ENCODE data around the gene THBS2.
"Not testable (repeated sequence)": the region's sequence is repeated elsewhere in the genome, so short reads cannot be mapped to it uniquely, and the experiment has no call there.

Gene THBS2

GRCh38 chr6:169224185-169224695, 29.4 kb downstream of the THBS2 start:
- Histone ChIP-seq H3K9ac (ENCODE audit: low read length) (no peak overlapping the region), H3K27me3 (ENCODE audit: control insufficient read depth, insufficient read depth, low read length) (no peaks in the 10 kb centered on the region), H3K9me3 (ENCODE audit: control insufficient read depth, low read length) (no peaks in the 10 kb centered on the region), H3K4me3 (ENCODE audit: low read length) (no peak overlapping the region), H3K4me1 (ENCODE audit: control insufficient read depth, insufficient read depth, low read length) (no peaks in the 10 kb centered on the region), H3K36me3 (ENCODE audit: control insufficient read depth, insufficient read depth, low read length) (no peaks in the 10 kb centered on the region)

GRCh38 chr6:169223006-169223405, 30.6 kb downstream of the THBS2 start:
- no peak overlapping the region for H3K9ac ChIP-seq (ENCODE audit: low read length)
- H3K4me1 ChIP-seq (ENCODE audit: control insufficient read depth, insufficient read depth, low read length), result no peaks in the 10 kb centered on the region
- H3K36me3 ChIP-seq (ENCODE audit: control insufficient read depth, insufficient read depth, low read length), result no peaks in the 10 kb centered on the region
- no peak overlapping the region for H3K4me3 ChIP-seq (ENCODE audit: low read length)
- no peaks in the 10 kb centered on the region for H3K27me3 ChIP-seq (ENCODE audit: control insufficient read depth, insufficient read depth, low read length)
- no peaks in the 10 kb centered on the region for H3K9me3 ChIP-seq (ENCODE audit: control insufficient read depth, low read length)

DNA sequence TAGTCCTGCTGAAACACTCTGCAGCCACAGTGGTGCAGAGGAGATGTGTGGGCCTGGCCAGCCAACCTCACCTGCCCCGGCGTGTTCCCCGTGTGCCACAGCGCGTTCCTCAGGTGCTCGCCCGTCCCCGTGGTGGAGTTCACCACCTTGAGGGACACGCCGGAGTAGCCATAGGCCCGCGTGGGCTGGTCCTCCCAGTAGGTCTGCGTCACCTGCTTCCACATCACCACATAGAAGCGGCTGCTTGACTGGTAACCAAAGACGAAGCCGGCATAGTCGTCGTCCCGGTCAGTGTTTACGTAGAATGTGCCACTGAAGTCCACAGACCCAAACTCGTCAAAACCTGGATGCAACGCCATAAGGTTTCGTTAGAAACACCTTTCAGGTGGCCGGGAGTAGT, 31.5 kb downstream of the THBS2 start:
- Histone ChIP-seq H3K36me3 (ENCODE audit: control insufficient read depth, insufficient read depth, low read length) (no peaks in the 10 kb centered on the region), H3K9ac (ENCODE audit: low read length) (no peak overlapping the region), H3K27me3 (ENCODE audit: control insufficient read depth, insufficient read depth, low read length) (no peaks in the 10 kb centered on the region), H3K9me3 (ENCODE audit: control insufficient read depth, low read length) (no peaks in the 10 kb centered on the region), H3K4me3 (ENCODE audit: low read length) (no peak overlapping the region), H3K4me1 (ENCODE audit: control insufficient read depth, insufficient read depth, low read length) (no peaks in the 10 kb centered on the region)

DNA sequence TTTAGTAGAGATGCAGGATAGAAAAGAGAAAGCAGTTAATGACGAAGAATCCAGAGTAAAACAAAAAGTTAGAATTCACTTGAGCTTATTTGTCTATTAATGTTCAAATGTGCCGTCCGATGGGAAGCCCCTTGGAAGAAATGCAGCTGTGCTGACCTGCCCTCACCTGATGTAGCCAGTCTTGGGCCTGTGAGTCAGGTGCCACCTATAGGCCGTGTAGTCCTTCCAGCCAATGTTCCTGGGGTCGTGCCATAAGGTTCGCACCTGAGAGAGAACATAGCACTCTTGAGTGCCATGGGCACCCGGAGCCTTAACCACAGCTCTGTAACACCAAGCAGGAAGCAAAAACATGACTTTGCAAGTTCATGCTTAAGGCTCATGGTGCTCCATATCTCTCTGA, 32.4 kb downstream of the THBS2 start:
- no peaks in the 10 kb centered on the region for H3K36me3 ChIP-seq (ENCODE audit: control insufficient read depth, insufficient read depth, low read length)
- no peaks in the 10 kb centered on the region for H3K9me3 ChIP-seq (ENCODE audit: control insufficient read depth, low read length)
- no peak overlapping the region for H3K4me3 ChIP-seq (ENCODE audit: low read length)
- H3K9ac ChIP-seq (ENCODE audit: low read length), result no peak overlapping the region
- no peaks in the 10 kb centered on the region for H3K27me3 ChIP-seq (ENCODE audit: control insufficient read depth, insufficient read depth, low read length)
- H3K4me1 ChIP-seq (ENCODE audit: control insufficient read depth, insufficient read depth, low read length), result no peaks in the 10 kb centered on the region

DNA sequence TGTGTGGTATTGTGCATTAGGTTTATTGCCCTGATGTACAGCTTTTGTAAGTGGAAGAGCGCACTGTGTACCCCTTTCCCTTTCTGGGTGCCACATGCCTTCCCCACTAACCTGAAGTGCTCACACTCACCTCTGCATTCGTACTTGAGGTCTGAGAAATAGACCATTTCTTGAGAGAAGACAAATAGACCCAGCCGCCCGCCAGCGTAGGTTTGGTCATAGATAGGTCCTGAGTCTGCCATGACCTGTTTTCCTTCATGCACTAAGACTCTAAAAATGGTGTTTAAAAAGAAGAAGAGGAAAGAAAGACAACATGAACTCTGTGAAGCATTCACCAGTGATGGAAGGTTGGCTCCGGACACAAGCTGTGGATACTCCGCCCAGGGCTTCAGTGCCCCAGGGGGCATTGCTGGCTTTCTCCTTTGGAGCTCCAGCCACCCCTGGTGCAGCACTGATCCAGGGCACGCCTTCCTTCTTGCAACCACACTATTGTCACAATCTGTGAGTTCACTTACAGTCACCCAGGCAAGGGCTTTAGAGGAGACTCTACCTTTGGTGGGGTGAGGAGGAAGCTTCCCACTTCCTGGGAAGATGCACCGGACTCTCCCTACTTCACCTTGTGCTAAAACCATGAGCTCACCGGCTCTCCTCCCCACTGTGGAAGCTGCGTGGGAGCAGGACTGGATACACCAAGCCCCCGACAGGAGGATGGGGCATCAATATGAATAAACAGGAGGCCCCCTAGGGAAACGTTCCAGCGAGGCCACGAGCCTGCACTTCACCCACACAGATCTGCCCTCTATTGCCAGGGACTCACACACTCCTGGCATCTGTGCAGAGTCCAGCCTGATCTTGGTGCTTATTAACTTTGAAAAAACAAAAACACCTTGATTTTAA, 33.3 kb downstream of the THBS2 start:
- Histone ChIP-seq H3K4me1 (ENCODE audit: control insufficient read depth, insufficient read depth, low read length) (no peaks in the 10 kb centered on the region), H3K9ac (ENCODE audit: low read length) (no peak overlapping the region), H3K9me3 (ENCODE audit: control insufficient read depth, low read length) (no peaks in the 10 kb centered on the region), H3K4me3 (ENCODE audit: low read length) (no peak overlapping the region), H3K36me3 (ENCODE audit: control insufficient read depth, insufficient read depth, low read length) (no peaks in the 10 kb centered on the region), H3K27me3 (ENCODE audit: control insufficient read depth, insufficient read depth, low read length) (no peaks in the 10 kb centered on the region)

GRCh38 chr6:169217972-169218371, 35.7 kb downstream of the THBS2 start:
- Histone ChIP-seq H3K27me3 (ENCODE audit: control insufficient read depth, insufficient read depth, low read length) (no peaks in the 10 kb centered on the region), H3K36me3 (ENCODE audit: control insufficient read depth, insufficient read depth, low read length) (no peaks in the 10 kb centered on the region), H3K4me3 (ENCODE audit: low read length) (no peak overlapping the region), H3K4me1 (ENCODE audit: control insufficient read depth, insufficient read depth, low read length) (peaks cover 11% of the 10 kb centered on the region), H3K9me3 (ENCODE audit: control insufficient read depth, low read length) (no peaks in the 10 kb centered on the region), H3K9ac (ENCODE audit: low read length) (no peak overlapping the region)

DNA sequence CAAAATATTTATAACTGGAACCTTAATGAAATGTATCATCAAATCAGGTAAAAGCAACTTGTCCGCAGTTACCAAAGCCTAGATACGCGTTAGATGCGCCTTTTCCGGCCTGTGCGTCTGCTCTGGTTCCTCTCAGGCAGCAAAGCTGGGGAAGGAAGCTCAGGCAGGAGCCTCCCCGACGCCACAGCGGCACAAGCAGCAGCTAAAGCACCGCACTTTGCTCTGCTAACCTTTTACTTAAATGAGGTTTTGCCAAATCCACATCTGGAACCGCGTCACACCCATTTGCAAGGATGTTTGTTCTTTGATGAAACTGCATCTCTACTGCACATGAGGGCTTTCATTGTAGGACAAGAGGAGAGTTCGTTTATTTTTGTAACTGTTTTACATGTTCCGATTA, 36.8 kb downstream of the THBS2 start:
- Histone ChIP-seq H3K4me3 (ENCODE audit: low read length) (no peak overlapping the region), H3K27me3 (ENCODE audit: control insufficient read depth, insufficient read depth, low read length) (no peaks in the 10 kb centered on the region), H3K9me3 (ENCODE audit: control insufficient read depth, low read length) (no peaks in the 10 kb centered on the region), H3K4me1 (ENCODE audit: control insufficient read depth, insufficient read depth, low read length) (peaks cover 11% of the 10 kb centered on the region), H3K9ac (ENCODE audit: low read length) (no peak overlapping the region), H3K36me3 (ENCODE audit: control insufficient read depth, insufficient read depth, low read length) (no peaks in the 10 kb centered on the region)

DNA sequence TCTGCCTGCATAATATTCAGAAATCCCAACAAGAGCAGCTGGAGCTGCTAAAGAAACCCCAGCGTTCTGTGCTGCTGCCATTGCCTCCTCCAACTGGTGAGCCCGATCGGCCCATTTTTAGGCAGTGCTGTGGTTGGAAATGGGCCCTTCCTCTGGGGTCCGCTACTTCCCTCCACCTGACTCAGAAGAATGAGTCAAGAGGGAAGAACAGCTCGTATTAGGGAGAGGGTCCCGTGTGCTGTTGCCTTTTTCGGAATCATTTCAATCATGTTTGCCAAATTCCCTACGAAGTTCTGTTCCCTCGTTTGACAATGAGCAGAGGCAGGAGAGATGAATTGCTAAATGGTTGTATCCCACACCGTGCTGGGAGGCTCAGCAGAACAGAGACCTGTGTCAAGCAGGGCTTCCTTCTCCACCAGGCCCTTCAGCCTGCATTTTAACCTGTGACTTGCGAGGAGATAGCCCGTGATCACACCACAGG, 38.4 kb downstream of the THBS2 start:
- Histone ChIP-seq H3K4me1 (ENCODE audit: control insufficient read depth, insufficient read depth, low read length) (peaks cover 11% of the 10 kb centered on the region), H3K27me3 (ENCODE audit: control insufficient read depth, insufficient read depth, low read length) (no peaks in the 10 kb centered on the region), H3K36me3 (ENCODE audit: control insufficient read depth, insufficient read depth, low read length) (no peaks in the 10 kb centered on the region), H3K4me3 (ENCODE audit: low read length) (no peak overlapping the region), H3K9ac (ENCODE audit: low read length) (peak overlapping the region; percentile 35), H3K9me3 (ENCODE audit: control insufficient read depth, low read length) (no peaks in the 10 kb centered on the region)

GRCh38 chr6:169214789-169215188, 38.9 kb downstream of the THBS2 start:
- Histone ChIP-seq H3K9ac (ENCODE audit: low read length) (peak overlapping the region; percentile 35), H3K4me1 (ENCODE audit: control insufficient read depth, insufficient read depth, low read length) (peaks cover 11% of the 10 kb centered on the region)
- not testable (repeated sequence) for H3K9me3 ChIP-seq (ENCODE audit: control insufficient read depth, low read length); H3K36me3 ChIP-seq (ENCODE audit: control insufficient read depth, insufficient read depth, low read length); H3K4me3 ChIP-seq (ENCODE audit: low read length); H3K27me3 ChIP-seq (ENCODE audit: control insufficient read depth, insufficient read depth, low read length)

DNA sequence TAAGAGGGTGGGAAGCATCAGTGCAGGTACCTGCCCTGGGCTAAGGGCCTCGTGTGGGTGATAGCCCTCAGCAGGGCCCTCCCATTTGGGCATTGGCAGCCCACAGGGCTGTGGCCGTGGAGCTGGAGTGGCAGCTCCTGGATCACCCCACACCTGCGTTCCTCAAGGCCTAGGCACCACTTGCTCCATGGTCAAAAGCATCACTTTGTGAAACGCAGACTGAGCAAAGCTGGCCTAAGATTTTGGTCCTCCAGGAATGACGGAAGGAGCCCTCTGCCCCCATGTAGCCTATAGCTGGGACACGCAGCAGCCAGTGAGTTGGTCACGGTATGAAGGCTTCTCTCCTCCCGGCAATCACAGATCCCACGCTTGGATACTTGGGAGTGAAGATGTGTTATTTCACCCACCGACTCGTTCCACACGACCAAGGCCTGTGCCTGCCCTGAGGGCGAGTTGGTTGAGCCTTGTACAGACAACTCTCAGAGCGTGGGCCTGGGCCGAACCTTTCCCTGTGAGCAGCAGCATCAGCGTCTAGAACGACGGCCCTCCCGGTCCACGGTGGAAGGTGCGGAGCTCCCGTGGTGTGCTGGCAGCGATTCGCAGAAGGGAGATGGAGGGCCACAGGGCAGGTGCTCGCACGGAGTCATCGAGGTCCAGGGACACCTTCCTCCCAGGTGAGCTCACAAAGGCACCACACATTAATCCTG, 39.7 kb downstream of the THBS2 start:
- H3K36me3 ChIP-seq (ENCODE audit: control insufficient read depth, insufficient read depth, low read length), result no peaks in the 10 kb centered on the region
- peaks cover 11% of the 10 kb centered on the region for H3K4me1 ChIP-seq (ENCODE audit: control insufficient read depth, insufficient read depth, low read length)
- H3K9me3 ChIP-seq (ENCODE audit: control insufficient read depth, low read length), result no peaks in the 10 kb centered on the region
- peak overlapping the region; percentile 76 for H3K9ac ChIP-seq (ENCODE audit: low read length)
- no peak overlapping the region for H3K4me3 ChIP-seq (ENCODE audit: low read length)
- H3K27me3 ChIP-seq (ENCODE audit: control insufficient read depth, insufficient read depth, low read length), result no peaks in the 10 kb centered on the region

DNA sequence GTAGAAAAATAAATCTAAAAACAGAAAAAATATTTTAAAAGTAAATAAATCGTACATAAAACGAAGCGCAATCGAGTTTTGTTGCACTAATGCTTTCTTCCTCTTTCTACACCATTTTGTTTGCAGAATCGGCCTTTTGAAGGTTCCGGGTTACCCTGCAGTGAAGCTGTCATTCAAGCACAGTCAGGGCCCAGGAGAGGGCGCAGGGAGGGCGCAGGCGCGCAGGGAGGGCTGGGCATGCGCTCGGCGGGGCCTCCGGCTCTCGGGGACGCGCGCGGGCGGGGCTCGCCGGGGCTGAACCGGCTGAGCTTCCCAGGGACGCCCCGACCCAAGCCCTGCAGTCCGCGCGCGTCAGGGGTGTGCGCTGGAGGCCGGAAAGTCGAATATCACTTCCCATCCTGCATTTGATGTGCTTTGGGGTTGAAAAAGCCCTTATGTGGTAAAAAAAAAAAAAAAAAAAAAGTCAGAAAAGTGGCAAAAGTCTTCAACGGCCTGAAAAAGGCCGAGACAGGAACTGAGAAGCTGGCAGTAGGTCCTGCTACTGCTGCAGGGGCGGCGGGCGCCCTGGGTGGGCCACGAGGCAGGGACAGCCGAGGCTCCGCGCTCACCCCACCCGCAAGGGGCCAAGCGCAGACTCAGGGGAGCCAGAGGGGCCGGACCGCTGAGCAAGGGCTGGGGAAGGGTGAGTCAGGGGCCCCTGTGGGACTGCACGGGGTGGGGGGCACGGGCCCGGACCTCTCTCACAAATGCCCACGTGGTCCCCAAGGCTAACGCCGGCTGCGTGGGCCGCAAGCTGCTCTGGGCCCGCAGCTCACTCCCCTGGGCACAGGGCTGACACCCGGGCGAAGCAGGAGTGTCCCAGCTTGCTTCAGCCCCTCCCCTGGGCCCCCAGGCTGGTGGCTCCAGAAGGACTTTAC, 40.5 kb downstream of the THBS2 start:
- Histone ChIP-seq H3K36me3 (ENCODE audit: control insufficient read depth, insufficient read depth, low read length) (no peaks in the 10 kb centered on the region), H3K4me3 (ENCODE audit: low read length) (no peak overlapping the region), H3K9ac (ENCODE audit: low read length) (peak overlapping the region; percentile 76), H3K27me3 (ENCODE audit: control insufficient read depth, insufficient read depth, low read length) (no peaks in the 10 kb centered on the region), H3K4me1 (ENCODE audit: control insufficient read depth, insufficient read depth, low read length) (peaks cover 11% of the 10 kb centered on the region), H3K9me3 (ENCODE audit: control insufficient read depth, low read length) (no peaks in the 10 kb centered on the region)
